ENCODE data around the gene NOL3. TPM values are rescaled to one million over a fixed set of nuclear protein-coding genes. Genes with fewer than 3 reads are reported as not detected.

The NOL3 gene
- total and polyA plus RNA-seq, 2 of the 13 experiments (the other 11 are each of a cell fraction or from before 2014, with no cell fraction given), result 5.7 to 20.5 TPM

DNA sequence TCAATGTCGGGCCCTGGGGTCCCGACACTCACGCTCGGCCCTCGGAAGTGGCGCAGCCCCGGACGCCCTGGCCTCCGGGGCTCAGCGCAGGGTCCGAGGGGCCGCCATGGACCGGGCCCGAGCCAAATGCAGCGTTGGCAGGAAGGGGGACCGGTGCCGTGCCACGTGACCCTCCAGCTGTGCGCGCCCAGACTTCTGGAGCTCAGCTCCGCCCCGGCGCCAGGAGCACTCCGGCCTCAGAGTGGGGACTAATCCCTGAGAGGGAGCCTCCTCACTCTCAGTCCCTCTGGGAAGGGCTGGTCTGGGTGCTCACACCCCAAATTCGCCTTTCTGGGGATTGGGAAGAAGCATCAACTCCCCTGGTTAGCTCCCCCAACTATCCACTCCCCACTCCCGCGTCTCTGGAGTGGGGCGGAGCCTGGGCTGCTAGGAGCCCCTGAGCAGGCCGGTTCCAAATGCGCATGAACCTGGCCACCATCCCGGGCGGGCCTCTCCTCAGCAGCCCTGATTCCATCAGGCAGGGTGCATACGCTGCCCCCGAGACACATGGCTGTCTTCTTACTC lies 19.4 kb upstream of the NOL3 start, which contains the start of gene B3GNT9 (continued):
- TF ChIP-seq, protein P1, sequence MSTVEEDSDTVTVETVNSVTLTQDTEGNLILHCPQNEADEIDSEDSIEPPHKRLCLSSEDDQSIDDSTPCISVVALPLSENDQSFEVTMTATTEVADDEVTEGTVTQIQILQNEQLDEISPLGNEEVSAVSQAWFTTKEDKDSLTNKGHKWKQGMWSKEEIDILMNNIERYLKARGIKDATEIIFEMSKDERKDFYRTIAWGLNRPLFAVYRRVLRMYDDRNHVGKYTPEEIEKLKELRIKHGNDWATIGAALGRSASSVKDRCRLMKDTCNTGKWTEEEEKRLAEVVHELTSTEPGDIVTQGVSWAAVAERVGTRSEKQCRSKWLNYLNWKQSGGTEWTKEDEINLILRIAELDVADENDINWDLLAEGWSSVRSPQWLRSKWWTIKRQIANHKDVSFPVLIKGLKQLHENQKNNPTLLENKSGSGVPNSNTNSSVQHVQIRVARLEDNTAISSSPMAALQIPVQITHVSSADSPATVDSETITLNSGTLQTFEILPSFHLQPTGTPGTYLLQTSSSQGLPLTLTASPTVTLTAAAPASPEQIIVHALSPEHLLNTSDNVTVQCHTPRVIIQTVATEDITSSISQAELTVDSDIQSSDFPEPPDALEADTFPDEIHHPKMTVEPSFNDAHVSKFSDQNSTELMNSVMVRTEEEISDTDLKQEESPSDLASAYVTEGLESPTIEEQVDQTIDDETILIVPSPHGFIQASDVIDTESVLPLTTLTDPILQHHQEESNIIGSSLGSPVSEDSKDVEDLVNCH (CRISPR knock-in tag; IDR thresholded peaks at IDR 0.05), result no peak
- TF ChIP-seq ZNF816 (CRISPR knock-in tag; IDR thresholded peaks at IDR 0.05; ENCODE audit: borderline replicate concordance) (no peak), ZNF768 (CRISPR knock-in tag; IDR thresholded peaks at IDR 0.05) (peak; percentile 31; the same call in 1 of the 2 replicates), GFI1 (CRISPR knock-in tag; IDR thresholded peaks at IDR 0.05; ENCODE audit: borderline replicate concordance) (0 out of 2 replicates have a peak, but pooled peaks have one; percentile 7), ARNTL (CRISPR knock-in tag; IDR thresholded peaks at IDR 0.05) (peak; percentile 94), ZNF20 (CRISPR knock-in tag; IDR thresholded peaks at IDR 0.05) (no peak), MAFG (CRISPR knock-in tag; IDR thresholded peaks at IDR 0.05) (no peak), ZNF225 (CRISPR knock-in tag; IDR thresholded peaks at IDR 0.05) (no peak), ZNF431 (CRISPR knock-in tag; IDR thresholded peaks at IDR 0.05; ENCODE audit: borderline replicate concordance, low read depth) (no peak)
- TF ChIP-seq, protein P2, sequence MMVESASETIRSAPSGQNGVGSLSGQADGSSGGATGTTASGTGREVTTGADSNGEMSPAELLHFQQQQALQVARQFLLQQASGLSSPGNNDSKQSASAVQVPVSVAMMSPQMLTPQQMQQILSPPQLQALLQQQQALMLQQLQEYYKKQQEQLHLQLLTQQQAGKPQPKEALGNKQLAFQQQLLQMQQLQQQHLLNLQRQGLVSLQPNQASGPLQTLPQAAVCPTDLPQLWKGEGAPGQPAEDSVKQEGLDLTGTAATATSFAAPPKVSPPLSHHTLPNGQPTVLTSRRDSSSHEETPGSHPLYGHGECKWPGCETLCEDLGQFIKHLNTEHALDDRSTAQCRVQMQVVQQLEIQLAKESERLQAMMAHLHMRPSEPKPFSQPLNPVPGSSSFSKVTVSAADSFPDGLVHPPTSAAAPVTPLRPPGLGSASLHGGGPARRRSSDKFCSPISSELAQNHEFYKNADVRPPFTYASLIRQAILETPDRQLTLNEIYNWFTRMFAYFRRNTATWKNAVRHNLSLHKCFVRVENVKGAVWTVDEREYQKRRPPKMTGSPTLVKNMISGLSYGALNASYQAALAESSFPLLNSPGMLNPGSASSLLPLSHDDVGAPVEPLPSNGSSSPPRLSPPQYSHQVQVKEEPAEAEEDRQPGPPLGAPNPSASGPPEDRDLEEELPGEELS (CRISPR knock-in tag; IDR thresholded peaks at IDR 0.05), result no peak; the same call in 1 of the 2 replicates
- TF ChIP-seq, protein P3, sequence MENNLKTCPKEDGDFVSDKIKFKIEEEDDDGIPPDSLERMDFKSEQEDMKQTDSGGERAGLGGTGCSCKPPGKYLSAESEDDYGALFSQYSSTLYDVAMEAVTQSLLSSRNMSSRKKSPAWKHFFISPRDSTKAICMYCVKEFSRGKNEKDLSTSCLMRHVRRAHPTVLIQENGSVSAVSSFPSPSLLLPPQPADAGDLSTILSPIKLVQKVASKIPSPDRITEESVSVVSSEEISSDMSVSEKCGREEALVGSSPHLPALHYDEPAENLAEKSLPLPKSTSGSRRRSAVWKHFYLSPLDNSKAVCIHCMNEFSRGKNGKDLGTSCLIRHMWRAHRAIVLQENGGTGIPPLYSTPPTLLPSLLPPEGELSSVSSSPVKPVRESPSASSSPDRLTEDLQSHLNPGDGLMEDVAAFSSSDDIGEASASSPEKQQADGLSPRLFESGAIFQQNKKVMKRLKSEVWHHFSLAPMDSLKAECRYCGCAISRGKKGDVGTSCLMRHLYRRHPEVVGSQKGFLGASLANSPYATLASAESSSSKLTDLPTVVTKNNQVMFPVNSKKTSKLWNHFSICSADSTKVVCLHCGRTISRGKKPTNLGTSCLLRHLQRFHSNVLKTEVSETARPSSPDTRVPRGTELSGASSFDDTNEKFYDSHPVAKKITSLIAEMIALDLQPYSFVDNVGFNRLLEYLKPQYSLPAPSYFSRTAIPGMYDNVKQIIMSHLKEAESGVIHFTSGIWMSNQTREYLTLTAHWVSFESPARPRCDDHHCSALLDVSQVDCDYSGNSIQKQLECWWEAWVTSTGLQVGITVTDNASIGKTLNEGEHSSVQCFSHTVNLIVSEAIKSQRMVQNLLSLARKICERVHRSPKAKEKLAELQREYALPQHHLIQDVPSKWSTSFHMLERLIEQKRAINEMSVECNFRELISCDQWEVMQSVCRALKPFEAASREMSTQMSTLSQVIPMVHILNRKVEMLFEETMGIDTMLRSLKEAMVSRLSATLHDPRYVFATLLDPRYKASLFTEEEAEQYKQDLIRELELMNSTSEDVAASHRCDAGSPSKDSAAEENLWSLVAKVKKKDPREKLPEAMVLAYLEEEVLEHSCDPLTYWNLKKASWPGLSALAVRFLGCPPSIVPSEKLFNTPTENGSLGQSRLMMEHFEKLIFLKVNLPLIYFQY (CRISPR knock-in tag; IDR thresholded peaks at IDR 0.05; ENCODE audit: borderline replicate concordance), result no peak
- TF ChIP-seq, protein P4, sequence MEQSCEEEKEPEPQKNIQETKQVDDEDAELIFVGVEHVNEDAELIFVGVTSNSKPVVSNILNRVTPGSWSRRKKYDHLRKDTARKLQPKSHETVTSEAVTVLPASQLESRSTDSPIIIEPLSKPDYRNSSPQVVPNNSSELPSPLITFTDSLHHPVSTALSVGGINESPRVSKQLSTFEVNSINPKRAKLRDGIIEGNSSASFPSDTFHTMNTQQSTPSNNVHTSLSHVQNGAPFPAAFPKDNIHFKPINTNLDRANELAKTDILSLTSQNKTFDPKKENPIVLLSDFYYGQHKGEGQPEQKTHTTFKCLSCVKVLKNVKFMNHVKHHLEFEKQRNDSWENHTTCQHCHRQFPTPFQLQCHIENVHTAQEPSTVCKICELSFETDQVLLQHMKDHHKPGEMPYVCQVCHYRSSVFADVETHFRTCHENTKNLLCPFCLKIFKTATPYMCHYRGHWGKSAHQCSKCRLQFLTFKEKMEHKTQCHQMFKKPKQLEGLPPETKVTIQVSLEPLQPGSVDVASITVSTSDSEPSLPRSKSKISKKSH (CRISPR knock-in tag; IDR thresholded peaks at IDR 0.05; ENCODE audit: borderline replicate concordance), result no peak
- TF ChIP-seq, protein P5, sequence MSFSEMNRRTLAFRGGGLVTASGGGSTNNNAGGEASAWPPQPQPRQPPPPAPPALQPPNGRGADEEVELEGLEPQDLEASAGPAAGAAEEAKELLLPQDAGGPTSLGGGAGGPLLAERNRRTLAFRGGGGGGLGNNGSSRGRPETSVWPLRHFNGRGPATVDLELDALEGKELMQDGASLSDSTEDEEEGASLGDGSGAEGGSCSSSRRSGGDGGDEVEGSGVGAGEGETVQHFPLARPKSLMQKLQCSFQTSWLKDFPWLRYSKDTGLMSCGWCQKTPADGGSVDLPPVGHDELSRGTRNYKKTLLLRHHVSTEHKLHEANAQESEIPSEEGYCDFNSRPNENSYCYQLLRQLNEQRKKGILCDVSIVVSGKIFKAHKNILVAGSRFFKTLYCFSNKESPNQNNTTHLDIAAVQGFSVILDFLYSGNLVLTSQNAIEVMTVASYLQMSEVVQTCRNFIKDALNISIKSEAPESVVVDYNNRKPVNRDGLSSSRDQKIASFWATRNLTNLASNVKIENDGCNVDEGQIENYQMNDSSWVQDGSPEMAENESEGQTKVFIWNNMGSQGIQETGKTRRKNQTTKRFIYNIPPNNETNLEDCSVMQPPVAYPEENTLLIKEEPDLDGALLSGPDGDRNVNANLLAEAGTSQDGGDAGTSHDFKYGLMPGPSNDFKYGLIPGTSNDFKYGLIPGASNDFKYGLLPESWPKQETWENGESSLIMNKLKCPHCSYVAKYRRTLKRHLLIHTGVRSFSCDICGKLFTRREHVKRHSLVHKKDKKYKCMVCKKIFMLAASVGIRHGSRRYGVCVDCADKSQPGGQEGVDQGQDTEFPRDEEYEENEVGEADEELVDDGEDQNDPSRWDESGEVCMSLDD (CRISPR knock-in tag; IDR thresholded peaks at IDR 0.05; ENCODE audit: borderline replicate concordance), result peak; percentile 78; the same call in 1 of the 2 replicates
